GM19023 (cell line): ENCODE data around the gene C15orf39.

Experiments
- ATAC-seq: cut with Tn5 transposase; IDR thresholded peaks from one replicate; pipeline ENCODE4 v1.9.1; 2021; ENCODE audit warnings: mild to moderate bottlenecking, moderate library complexity; ENCODE audit not compliant: unreplicated experiment

Gene C15orf39

GRCh38 chr15:75171408-75171807 is 30.3 kb upstream of the C15orf39 start:
- ATAC-seq, result no peak

DNA sequence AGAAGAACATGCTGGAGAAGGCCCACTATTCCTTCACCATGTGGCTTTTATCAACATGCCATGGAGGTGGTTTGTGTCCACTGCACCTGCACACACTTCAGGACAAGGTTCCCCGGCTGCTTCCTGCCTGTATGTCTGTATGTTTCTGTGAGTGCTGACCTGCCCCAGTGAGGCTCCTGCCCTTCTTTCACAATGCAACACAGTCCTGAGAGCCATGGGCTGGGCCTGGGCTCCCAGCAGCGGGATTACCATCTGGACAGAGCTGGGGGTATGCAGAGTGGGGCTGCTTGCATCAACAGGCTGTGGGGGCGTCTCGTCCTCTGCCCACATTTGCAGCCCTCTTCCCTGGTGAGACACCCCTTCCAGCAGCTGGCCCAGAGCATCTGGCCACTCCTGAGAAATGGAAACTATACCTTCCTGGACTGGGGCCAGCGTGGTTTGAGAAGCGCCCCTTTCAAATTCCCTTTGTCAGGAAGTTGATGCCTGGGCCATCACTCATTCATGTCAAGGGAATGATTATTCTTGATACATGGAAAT is 29.3 kb upstream of the C15orf39 start:
- ATAC-seq, result no peak

DNA sequence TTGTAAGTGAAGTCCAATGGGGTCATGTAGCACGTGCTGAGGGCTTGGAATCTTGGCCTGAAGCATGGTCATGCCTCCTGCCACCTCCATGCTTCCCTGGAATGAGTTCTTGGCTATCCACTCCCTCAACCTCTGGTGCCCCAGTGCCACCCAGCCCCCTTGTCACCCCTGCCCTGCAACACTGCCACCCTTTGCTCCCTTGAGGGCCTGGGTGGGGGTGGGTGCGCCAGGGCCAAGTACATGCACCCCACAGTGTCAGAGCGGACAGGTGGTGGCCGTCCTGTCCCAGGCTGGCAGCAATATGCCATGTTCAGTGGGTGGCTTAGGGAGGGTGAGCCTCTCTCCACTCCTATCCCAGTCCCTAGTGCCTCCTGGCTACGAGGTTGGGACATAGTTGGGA is 27.6 kb upstream of the C15orf39 start:
- no peak for ATAC-seq

GRCh38 chr15:75174729-75175128 is 27.0 kb upstream of the C15orf39 start:
- no peak for ATAC-seq

DNA sequence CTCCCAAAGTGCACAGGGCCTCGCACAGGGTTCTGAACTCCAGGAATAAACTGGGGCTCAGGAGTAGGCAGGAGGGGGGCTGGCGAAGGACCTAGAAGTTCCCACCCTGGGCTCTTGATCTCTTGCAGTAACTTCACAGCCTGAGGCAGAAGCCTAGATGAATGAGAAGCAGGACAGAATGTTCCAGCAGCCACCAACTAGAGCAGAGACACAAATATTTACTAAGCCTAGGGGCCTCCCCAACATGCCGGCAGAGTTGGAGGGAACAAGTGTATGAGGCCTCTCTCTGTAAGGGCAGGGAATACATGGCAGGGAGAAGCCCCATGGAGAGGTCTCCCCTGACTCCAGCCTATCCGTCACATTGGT is 25.3 kb upstream of the C15orf39 start:
- no peak for ATAC-seq

DNA sequence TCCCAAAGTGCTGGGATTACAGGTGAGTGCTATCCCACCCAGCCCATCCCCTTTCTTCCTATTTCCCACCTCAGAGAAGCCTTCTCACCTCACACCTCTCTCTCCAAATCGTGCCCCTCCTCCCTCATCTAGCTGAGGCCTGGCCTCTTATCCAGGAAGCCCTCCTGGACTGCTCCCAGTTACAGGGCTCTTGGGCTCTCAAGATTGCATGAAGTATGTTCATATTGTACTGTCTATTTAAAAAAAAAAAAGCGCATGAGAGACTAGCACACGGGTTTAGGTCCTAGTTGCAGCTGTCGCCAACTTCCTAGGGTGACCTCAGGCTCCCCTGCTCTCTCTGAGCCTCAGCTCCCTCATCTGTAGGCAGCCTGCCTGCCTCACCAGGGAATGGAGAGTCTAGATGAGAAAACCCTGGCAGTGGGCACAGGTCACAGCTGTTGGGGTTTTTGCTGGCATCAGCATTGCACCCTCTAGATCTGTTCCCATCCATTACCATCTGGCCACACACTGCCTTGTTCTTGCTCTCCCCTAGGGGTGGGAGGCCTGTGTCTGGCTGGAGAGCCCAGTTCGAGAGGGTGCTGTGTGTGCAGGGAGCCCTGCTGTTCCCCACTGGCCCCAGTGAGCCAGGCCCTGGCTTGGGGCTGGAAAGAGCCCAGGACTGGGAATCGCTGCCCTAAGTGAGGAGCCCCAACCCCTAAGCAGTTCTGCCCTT is 24.2 kb upstream of the C15orf39 start:
- no peak for ATAC-seq

GRCh38 chr15:75178171-75178937 is 23.3 kb upstream of the C15orf39 start:
- ATAC-seq, result no peak

- ATAC-seq, result no peak
These were observed 22.5 kb upstream of the C15orf39 start for GRCh38 chr15:75178938-75179745.

GRCh38 chr15:75179746-75180140 is 21.9 kb upstream of the C15orf39 start:
- ATAC-seq, result no peak

DNA sequence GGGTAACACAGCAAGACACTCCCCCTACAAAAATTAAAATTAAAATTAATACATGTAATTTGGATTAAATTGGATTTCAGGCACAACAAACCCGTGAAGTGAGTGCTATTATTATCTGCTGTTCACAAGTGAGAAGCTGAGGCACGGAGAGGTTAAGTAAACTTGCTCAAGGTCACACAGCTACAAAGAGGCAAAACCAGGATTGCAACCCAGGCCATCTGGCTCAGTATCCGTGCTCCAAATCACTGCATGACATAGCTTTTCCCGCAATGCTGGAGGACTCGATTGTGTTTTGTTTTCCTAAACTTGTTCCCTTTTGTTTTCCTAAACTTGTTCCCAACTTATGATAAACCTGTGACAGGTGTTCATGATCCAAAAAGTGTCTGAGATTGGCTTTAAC is 19.9 kb upstream of the C15orf39 start:
- no peak for ATAC-seq

- ATAC-seq, result no peak
These were observed 19.2 kb upstream of the C15orf39 start for GRCh38 chr15:75182187-75183131.

DNA sequence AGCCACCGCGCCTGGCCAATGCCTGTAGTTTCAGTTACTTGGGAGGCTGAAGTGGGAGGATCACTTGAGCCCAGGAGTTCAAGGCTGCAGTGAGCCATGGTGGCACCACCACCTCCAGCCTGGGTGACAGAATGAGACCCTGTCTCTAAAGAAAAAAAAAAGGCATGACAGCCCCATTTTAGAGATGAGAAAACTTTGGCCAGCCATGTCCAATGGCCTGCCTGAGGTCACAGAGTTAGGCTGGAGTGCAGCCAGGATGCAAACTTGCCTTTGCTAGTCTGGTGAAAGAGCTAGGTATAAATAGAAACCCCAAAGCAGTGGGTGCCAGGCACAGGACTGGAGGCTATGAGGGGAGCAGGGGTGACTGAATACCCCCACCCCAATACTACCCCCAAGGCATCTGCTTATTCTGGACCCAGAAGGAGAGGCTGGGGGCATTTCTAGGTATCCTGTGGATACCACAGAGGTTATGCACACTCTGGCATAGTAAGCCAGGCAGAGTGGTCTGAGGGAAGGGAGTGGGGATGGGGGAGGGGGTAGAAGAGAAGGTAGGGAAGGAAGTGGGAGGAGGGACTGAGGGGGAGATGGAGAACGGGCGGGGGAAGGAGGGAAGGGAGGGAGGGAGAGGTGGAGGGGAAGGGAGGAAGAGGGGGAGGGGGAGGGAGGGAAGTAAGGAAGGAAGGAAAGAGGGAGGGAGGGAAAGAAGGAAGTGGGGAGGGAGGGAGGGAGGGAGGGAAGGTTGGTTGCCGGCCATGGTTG is 16.2 kb upstream of the C15orf39 start:
- no peak for ATAC-seq

GRCh38 chr15:75186044-75186443 is 15.6 kb upstream of the C15orf39 start:
- no peak for ATAC-seq

- ATAC-seq, result no peak
These were observed 13.2 kb upstream of the C15orf39 start for GRCh38 chr15:75188499-75188898.

DNA sequence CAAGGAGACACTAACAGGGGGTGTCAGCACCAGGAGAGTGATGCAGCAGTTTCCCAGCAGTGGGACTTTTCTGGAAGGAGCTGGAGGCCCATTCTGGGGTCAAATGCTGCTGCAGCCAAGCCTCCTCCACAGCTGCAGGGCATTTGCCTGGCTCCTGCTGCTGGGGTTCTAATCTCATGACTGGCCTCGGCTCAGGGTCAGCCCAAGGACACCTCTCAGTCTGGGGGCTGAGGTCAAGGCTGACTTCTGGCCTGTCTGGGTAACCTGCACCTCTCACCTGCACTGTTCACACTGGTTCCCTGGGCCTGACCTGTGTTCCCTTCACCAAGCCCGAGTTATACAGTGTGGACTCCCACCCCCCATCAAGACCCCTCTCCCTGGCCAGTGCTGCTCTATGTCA is 10.4 kb upstream of the C15orf39 start:
- no peak for ATAC-seq

DNA sequence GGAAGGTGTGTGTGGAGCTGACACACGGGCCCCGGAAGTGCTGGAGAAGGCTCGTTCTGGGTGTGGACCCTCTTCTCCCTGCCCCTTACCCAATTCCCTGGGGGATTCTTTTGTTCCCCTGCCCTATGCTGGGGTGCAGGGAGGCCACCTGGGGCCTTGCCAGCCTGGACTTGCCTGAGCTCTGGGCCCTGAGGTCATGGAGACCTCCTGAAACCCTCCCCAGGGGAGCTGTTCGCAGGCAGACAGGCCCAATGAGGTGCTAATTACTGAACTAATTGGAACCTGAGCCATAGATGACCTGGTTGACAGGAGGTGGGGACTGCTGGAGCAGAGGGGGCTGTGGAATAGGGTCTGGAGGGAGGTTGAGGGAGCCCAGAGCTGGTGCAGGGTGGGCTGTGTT is 9.4 kb upstream of the C15orf39 start:
- no peak for ATAC-seq

GRCh38 chr15:75193272-75193671 is 8.4 kb upstream of the C15orf39 start:
- ATAC-seq, result no peak

- ATAC-seq, result no peak
These were observed 7.7 kb upstream of the C15orf39 start for GRCh38 chr15:75193976-75194375.

DNA sequence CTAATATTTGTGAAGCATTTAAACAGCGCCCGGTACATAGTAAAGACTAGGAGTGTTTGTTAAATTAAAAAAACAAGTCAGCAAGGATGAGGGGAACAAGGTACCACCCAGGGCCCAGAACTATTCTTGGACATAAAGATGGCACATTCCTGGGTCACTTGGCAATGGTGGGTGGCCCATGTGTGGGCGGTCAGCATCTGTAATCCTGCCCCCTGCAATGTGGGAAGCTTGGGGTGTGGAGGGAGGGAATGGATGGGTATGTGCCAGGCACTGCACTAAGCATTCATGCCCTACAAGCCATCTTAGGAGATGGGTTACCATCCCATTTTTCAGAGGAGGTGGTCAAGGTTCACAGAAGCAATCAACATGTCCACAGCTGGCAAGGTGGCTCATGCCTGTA is 7.3 kb upstream of the C15orf39 start:
- ATAC-seq, result no peak
